Omental fat pad (tissue), 4 donors: Measurements from ENCODE around the gene LRRC26. TPM values are rescaled to one million over a fixed set of nuclear protein-coding genes. Genes with fewer than 3 reads are reported as not detected.

ENCODE experiments used
- ATAC-seq: fragments of 150-250 bp; one replicate; pipeline ENCODE4 v1.9.1; 2016; ENCODE audit warnings: mild to moderate bottlenecking, moderate library complexity; ENCODE audit not compliant: low FRiP score
- DNase-seq: peaks from one replicate; pipeline ENCODE4 v3.0.0-alpha.2; 2019; ENCODE audit warnings: low spot score
- total RNA-seq, 4 donors: library from RNA; depleted of rRNA; stranded (reverse); fragments of >200 nt; gene quantifications; one replicate each; pipeline ENCODE4 v1.1.0, GENCODE V29; 2016
- TF ChIP-seq, protein P1 (sequence below), 3 donors: fragments of 450-650 bp; IDR thresholded peaks; one replicate each; pipeline ENCODE4 v1.5.1; 2016 to 2017; ENCODE audit warnings: antibody characterized with exemption in 3 of 3, mild to moderate bottlenecking in 3 of 3, moderate library complexity in 2 of 3

Gene LRRC26
- total RNA-seq, 4 donors from 2014 or later = not detected

DNA sequence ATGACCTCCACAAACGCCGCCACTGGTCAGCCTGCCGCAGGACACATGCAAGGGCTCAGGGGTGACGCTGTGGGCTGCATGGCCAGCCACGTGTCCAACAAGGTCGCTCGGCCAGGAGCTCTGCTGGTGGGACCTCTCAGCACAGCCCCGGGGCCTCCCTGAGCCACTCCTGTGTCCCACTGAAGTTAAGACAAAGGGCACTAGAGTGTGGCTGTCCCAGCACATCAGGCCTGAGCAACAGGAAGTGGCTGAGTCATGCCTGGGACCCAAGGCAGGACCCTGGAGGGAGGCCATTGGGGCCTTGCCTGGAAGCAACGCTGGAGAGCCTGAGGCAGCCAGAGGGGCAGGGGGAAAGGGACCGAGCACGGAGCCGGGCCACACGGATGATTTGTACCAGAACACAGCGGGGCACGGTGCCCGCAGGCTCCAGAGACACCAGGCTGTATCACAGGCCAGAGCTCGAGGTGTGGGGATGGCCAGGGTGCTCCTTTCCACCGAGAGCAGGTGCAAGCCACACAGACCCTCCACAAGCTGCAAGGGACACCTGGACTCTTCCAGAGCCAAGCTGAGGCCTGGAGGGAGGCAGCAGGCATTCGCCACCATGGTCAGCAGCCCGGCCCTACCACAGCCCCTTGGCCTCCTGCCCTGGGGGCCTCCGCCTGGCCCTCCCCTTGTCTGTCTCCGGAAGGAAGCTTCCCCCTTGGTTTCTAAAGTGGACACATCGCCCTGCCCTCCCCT lies 8.5 kb upstream of the LRRC26 start:
- TF ChIP-seq, protein P1, sequence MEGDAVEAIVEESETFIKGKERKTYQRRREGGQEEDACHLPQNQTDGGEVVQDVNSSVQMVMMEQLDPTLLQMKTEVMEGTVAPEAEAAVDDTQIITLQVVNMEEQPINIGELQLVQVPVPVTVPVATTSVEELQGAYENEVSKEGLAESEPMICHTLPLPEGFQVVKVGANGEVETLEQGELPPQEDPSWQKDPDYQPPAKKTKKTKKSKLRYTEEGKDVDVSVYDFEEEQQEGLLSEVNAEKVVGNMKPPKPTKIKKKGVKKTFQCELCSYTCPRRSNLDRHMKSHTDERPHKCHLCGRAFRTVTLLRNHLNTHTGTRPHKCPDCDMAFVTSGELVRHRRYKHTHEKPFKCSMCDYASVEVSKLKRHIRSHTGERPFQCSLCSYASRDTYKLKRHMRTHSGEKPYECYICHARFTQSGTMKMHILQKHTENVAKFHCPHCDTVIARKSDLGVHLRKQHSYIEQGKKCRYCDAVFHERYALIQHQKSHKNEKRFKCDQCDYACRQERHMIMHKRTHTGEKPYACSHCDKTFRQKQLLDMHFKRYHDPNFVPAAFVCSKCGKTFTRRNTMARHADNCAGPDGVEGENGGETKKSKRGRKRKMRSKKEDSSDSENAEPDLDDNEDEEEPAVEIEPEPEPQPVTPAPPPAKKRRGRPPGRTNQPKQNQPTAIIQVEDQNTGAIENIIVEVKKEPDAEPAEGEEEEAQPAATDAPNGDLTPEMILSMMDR (IDR thresholded peaks at IDR 0.05) = no peak
- ATAC-seq = no peak
- no peak for DNase-seq

DNA sequence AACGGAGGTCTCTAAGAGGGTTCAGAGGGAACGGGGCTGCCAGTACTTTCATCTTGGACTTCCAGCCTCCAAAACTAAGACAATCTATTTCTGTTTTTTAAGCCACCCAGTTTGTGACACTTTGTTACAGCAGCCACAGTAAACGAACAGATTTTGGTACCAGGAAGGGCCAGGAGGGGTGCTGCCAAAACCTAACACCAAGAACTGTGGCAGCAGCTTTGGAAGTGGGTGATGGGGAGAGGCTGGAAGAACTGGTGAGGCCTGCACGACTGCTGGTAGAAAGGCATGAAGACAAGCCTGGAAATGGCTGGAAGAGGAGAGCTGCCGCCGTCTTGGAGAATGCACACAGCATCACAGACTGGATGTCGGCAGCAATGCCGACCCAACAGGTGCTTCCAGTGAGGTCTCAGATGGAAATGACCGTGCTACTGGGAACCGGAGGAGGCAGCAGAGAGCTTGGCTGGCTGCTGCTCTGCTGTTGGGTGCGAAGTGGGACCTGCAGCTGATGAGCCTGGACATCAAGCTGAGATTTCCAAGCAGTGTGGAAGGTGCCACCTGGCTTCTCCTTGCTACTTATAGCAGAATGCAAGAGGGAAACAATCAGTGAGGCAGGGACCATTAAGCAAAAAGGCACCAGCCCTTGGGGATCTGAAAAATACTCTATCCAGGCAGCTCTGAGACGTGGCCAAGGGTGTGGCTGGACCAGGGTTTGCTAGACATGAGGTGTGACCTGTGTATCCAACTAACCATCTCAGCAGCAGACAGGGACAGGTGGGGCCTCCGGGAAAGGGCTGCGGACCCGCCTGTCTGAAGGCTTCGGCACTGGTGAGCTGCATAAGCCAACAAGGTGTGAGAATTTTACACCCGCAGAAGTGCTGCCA lies 6.7 kb upstream of the LRRC26 start:
- no peak for DNase-seq
- TF ChIP-seq, protein P1 (IDR thresholded peaks at IDR 0.05) = no peak
- no peak for ATAC-seq

DNA sequence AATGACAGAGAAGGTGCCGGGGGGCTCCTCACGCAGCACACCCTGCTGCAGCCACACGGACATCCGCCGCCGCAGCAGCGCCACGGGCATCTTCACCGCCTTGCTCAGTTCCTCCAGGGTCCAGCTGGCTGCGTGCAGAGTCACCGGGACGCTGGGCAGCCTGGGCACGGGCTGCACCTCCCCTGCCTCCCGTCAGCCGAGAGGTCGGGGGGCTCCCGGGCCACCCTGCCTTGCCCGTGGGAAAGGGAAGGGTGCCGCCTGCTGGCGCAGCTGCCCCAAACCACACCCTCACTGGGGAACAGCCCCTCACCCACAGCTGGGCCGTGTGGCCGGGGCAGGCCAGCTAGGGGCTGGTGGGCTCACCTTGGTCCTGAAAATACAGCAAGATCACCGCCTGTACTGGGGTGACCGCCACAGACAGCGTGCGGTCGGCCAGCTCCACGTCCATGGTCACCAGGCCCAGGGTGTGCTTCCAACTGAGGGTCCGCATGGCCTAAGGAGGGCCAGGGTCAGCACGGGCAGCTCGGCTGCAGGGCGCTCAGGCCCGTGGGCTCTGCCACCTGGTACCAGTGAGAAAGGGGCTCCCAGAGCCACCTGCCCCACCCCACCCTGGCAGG lies 5.6 kb upstream of the LRRC26 start:
- DNase-seq (no peak), ATAC-seq (no peak)
- TF ChIP-seq, protein P1 (IDR thresholded peaks at IDR 0.05) = no peak

DNA sequence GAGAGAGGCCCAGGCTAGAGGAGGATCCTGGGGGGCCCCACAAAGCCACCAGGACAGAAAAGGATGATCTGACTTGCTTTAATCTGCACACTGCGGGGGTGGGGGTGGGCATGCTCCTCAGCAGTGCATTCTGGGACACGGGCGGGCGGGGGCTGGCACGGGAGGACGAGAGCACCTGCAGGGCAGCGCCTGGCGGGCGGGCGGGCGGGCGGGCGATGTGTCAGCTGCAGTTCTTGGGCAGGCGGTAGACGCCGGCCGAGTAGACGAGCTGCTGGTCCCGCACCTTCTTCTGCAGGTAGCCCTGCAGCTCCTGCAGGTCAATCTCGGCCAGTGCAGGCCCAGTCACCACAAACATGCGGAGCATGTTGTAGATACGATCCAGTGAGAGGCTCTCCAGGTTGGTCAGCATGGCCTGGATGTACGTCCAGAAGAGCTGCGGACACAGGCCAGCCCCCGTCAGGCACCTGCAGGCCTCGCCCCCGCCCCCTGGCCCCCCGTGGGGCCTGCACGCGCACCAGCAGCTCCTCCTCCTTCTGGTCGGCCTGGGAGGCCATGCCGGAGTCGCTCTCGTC lies 5.0 kb upstream of the LRRC26 start:
- DNase-seq (no peak), ATAC-seq (no peak)
- TF ChIP-seq, protein P1 (IDR thresholded peaks at IDR 0.05) = no peak

DNA sequence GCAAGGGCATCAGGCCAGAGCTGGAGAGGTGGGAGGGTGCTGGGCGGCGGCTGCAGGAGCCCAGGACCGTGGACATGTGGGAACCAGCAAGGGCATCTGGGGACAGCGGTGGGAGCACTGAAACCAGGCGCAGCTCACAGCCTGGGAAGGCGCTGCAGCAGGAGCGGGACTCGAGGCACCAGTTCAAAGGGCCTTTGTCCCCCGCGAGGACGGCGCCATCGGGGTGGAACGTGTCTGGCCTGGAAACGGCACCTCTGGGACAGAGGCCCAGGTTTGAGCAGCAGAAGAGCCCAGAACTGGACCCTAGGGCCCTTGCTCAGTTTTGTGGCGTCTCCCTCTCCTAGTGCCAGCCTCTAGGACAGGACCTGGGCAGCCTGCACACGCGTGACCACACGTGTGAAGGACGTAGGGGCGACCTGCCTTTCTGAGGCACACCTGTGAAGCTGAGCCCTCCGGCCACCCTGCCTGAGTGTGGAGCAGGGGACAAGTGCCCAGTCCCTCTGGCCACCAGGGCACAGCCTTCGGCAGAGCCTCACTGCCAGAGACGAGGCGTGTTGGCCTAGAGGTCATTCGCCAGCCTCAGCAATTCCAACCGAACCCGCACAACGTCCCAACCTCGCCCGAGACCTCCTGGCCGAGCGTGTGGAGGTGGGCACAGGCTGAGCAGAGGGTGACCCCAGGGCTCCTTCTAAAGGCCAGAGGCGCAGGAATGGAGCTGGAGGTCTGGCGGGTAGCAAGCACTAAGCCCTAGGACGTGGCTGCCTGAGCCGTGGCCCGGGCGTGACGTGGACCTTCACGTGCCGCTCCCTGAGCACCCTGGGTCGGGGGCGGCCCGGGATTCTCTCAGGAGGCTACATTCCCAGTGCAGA lies 4.2 kb upstream of the LRRC26 start:
- DNase-seq (no peak), ATAC-seq (no peak)
- TF ChIP-seq, protein P1 (IDR thresholded peaks at IDR 0.05) = no peak
